22Rv1 (cell line): Measurements from ENCODE around the gene SLC35F3.

Experiments
- CTCF ChIP-seq: fragments of 450-650 bp; IDR thresholded peaks from 2 replicates; pipeline ENCODE4 v1.5.1; 2017; ENCODE audit warnings: mild to moderate bottlenecking
- ZFX ChIP-seq: fragments of 450-650 bp; IDR thresholded peaks from 2 replicates; pipeline ENCODE4 v1.6.1; 2017; ENCODE audit warnings: antibody characterized with exemption, borderline replicate concordance

DNA sequence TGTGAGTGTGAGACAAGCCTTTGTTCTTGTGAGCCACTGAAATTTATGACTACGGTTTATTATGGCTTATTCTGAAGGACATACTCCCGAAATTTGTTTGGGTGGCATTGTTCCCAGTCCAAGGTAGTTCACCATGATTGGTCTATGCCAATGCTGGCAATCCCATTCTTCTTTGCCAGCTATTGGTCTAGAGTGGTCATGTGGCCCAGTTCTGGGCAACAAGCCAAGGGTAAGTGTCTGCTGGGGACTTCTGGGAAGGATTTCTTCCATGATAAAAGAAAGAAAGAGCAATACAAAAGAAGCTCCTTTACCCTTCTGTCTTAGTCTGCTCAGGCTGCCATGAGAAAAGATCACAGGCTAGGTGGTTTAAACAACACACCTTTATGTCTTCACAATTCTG, 201.6 kb downstream of the SLC35F3 start:
- TF ChIP-seq CTCF (no peak), ZFX (no peak)
